K562 (cell line): ENCODE results near the gene KCNMB2. TPM values are rescaled to one million over a fixed set of nuclear protein-coding genes. Genes with fewer than 3 reads are reported as not detected.

Experiments used
- ATAC-seq: fragments of 200-7000 bp; cut with Tn5 transposase; 3 replicates; pipeline ENCODE4 v1.9.1; 2020; ENCODE audit warnings: moderate library complexity
- BruUV-seq: library from RNA; stranded (reverse); fragments of 400-500 nt; replicated peaks from 2 replicates; lab custom pipeline; 2021; lab: Mats Ljungman, UMichigan
- CTCF ChIA-PET: fragments of 300-600 bp; formaldehyde crosslinking; extraction: SDS; loops from one replicate; lab custom pipeline; 2021; ENCODE audit warnings: low intra/inter-chr PET ratio; lab: Yijun Ruan, JAX
- POLR2A ChIA-PET: fragments of 300-600, 350-650 bp; sonication (Branson Sonifier 250); formaldehyde crosslinking; extraction: SDS; loops from one replicate; lab custom pipeline; 2021; ENCODE audit warnings: antibody characterized with exemption, inconsistent platforms; lab: Yijun Ruan, JAX
- DNase-seq, 4 experiments: peaks; one replicate each; pipeline versions ENCODE4 v3.0.0 to v3.0.0-alpha.2; 2011 to 2018; ENCODE audit warnings: low spot score in 3 of 4, mixed read lengths in 3 of 4; ENCODE audit errors: extremely low read depth in 1 of 4
- FAIRE-seq: peaks from 2 replicates; lab custom pipeline; 2011; peaks lifted over from hg19 to GRCh38; lab: Jason Lieb, UNC
- H2AFZ ChIP-seq: 2 replicates; pipeline ENCODE4 v1.6.0; 2011; ENCODE audit warnings: low read depth, low read length, control low read depth, inconsistent platforms
- H3K27ac ChIP-seq: fragments of 200-600 bp; 3 replicates; pipeline ENCODE4 v1.8.0; 2011; ENCODE audit warnings: low read depth, mild to moderate bottlenecking, control low read depth, inconsistent platforms, low read length, moderate library complexity, mixed read lengths; ENCODE audit errors: extremely low read depth
- H3K27me3 ChIP-seq, 2 experiments: fragments of 300-600 bp in 1 of 2; 2 replicates in 1 of 2; 3 replicates in 1 of 2; pipeline versions ENCODE4 v1.6.0 to v1.8.0; 2011; ENCODE audit warnings: inconsistent platforms in 2 of 2, low read length in 2 of 2, mild to moderate bottlenecking in 1 of 2, mixed read lengths in 1 of 2, moderate library complexity in 1 of 2; ENCODE audit not compliant: control insufficient read depth in 2 of 2, insufficient read depth in 2 of 2
- H3K36me3 ChIP-seq: fragments of 300-600 bp; 3 replicates; pipeline ENCODE4 v1.8.0; 2011; ENCODE audit warnings: mild to moderate bottlenecking, low read length, inconsistent platforms; ENCODE audit not compliant: control insufficient read depth, insufficient read depth
- H3K4me1 ChIP-seq, 2 experiments: fragments of 200-600 bp in 1 of 2; replicated peaks in 1 of 2; 2 replicates in 1 of 2; 3 replicates in 1 of 2; pipeline versions ENCODE4 v1.5.1 to v1.8.0; 2011; ENCODE audit warnings: inconsistent platforms in 2 of 2, low read length in 2 of 2, mild to moderate bottlenecking in 1 of 2, mixed read lengths in 1 of 2, moderate library complexity in 1 of 2; ENCODE audit not compliant: control insufficient read depth in 2 of 2, insufficient read depth in 2 of 2
- H3K4me2 ChIP-seq: 2 replicates; pipeline ENCODE4 v1.6.1; 2011; ENCODE audit warnings: low read length, control low read depth, inconsistent platforms, mixed read lengths; ENCODE audit not compliant: insufficient read depth
- H3K4me3 ChIP-seq: fragments of 200-600 bp; sonication (generic), shearing (Covaris generic); 2 replicates; pipeline ENCODE4 v1.5.1; 2016; ENCODE audit warnings: control low read depth, inconsistent platforms
- H3K79me2 ChIP-seq: fragments of 200-600 bp; 3 replicates; pipeline ENCODE4 v1.8.0; 2011; ENCODE audit warnings: low read length, inconsistent platforms; ENCODE audit not compliant: control insufficient read depth, insufficient read depth
- H3K9ac ChIP-seq, 2 experiments: 2 replicates each; pipeline versions ENCODE4 v1.6.0 to v1.6.1; 2011; ENCODE audit warnings: low read depth in 2 of 2, low read length in 2 of 2, control low read depth in 1 of 2, inconsistent platforms in 1 of 2, mild to moderate bottlenecking in 1 of 2, mixed read lengths in 1 of 2; ENCODE audit not compliant: insufficient read depth in 1 of 2
- H3K9me1 ChIP-seq: one replicate; pipeline ENCODE4 v1.6.0; 2011; ENCODE audit warnings: inconsistent platforms, mild to moderate bottlenecking, low read length, moderate library complexity; ENCODE audit not compliant: control insufficient read depth, insufficient read depth
- H3K9me3 ChIP-seq: replicated peaks from 2 replicates; pipeline ENCODE4 v1.5.1; 2011; ENCODE audit warnings: low read depth, low read length, inconsistent platforms; ENCODE audit not compliant: control insufficient read depth, insufficient read depth
- H4K20me1 ChIP-seq: replicated peaks from 2 replicates; pipeline ENCODE4 v1.6.1; 2011; ENCODE audit warnings: low read length, inconsistent platforms, mixed read lengths; ENCODE audit not compliant: control insufficient read depth, insufficient read depth
- KAT2B ChIP-seq: IDR thresholded peaks from one replicate; pipeline ENCODE4 v1.6.1; 2012; ENCODE audit warnings: low read depth, mild to moderate bottlenecking, control low read depth, inconsistent platforms, low read length, moderate library complexity
- KDM4B ChIP-seq, 2 experiments: fragments of 450-650 bp in 1 of 2; sonication (generic) in 1 of 2; IDR thresholded peaks; 2 replicates each; pipeline ENCODE4 v1.6.1; 2016 to 2017; ENCODE audit warnings: borderline replicate concordance in 2 of 2, antibody characterized with exemption in 1 of 2, low read depth in 1 of 2, mild to moderate bottlenecking in 1 of 2
- NFE2 ChIP-seq: IDR thresholded peaks from 2 replicates; pipeline ENCODE4 v1.6.1; 2014; ENCODE audit warnings: antibody characterized with exemption, low read depth
- SMARCA4 ChIP-seq: fragments of 450-650 bp; IDR thresholded peaks from 2 replicates; pipeline ENCODE4 v1.6.1; 2016
- ZNF282 ChIP-seq: sonication (generic); formaldehyde crosslinking; IDR thresholded peaks from 2 replicates; pipeline ENCODE4 v1.8.1; 2023; ENCODE audit warnings: missing genetic modification reagents
- WGBS: fragments of 100-300 bp; shearing (Covaris generic); methylation state at CpG from one replicate; pipeline ENCODE4 v1.1.6; 2016; ENCODE audit warnings: low coverage, mixed read lengths; ENCODE audit not compliant: insufficient coverage; ENCODE audit errors: missing lambda C conversion rate; 5-methylcytosine and 5-hydroxymethylcytosine counted together
- in situ Hi-C: fragments of 300-500 bp; cut with MboI; formaldehyde crosslinking; loops from 4 replicates; pipeline ENCODE4 v1.15.0; 2018; ENCODE audit warnings: inconsistent platforms, mixed read lengths
- intact Hi-C: fragments of 100-400 bp; cut with micrococcal nuclease; formaldehyde crosslinking; loops from 2 replicates; pipeline ENCODE4 v1.14.2; 2022
- polyA plus RNA-seq, 8 experiments: library from polyadenylated mRNA; depleted of rRNA in 4 of 8; stranded (reverse) in 5 of 8; unstranded in 3 of 8; fragments of >200 nt; fragmentation: Nextera tagmentation in 2 of 8; fragmentation: Illumina TruSeq in 1 of 8; extraction: Ambion mirVana in 2 of 8; extraction: Trizol in 1 of 8; gene quantifications; 2 replicates each; pipeline versions ENCODE4 v1.2.1 to v1.2.3, GENCODE V29; 2011 to 2014; ENCODE audit warnings: inconsistent platforms in 1 of 8, missing spikeins in 1 of 8
- total RNA-seq, 7 experiments: library from RNA; depleted of rRNA in 6 of 7; stranded (reverse); fragments of >200 nt in 6 of 7; fragmentation: Illumina TruSeq in 2 of 7; extraction: Trizol in 2 of 7; gene quantifications; 2 replicates each; pipeline versions ENCODE4 v1.2.1 to v1.2.3, GENCODE V29; 2011 to 2021; ENCODE audit warnings: low replicate concordance in 1 of 7
- TF ChIP-seq, protein P1 (sequence below): sonication (generic); formaldehyde crosslinking; IDR thresholded peaks from 2 replicates; pipeline ENCODE4 v1.8.0; 2022; ENCODE audit warnings: mild to moderate bottlenecking, missing genetic modification reagents
- TF ChIP-seq, protein P2 (sequence below): sonication (generic); formaldehyde crosslinking; IDR thresholded peaks from 2 replicates; pipeline ENCODE4 v1.9.0; 2022; ENCODE audit warnings: mild to moderate bottlenecking, missing genetic modification reagents
- TF ChIP-seq, protein P3 (sequence below): fragments of 450-650 bp; formaldehyde crosslinking; IDR thresholded peaks from 2 replicates; pipeline ENCODE4 v1.4.0; 2020; ENCODE audit warnings: mild to moderate bottlenecking, moderate library complexity
- TF ChIP-seq, protein P4 (sequence below): fragments of 250-450 bp; sonication (Bioruptor Pico); IDR thresholded peaks from 2 replicates; pipeline ENCODE4 v1.4.0; 2020

KCNMB2 gene
- total and polyA plus RNA-seq, 9 of the 15 experiments (the other 6 are each of a cell fraction or from before 2014, with no cell fraction given): 0.04 to 0.15 TPM; not detected in 7

DNA sequence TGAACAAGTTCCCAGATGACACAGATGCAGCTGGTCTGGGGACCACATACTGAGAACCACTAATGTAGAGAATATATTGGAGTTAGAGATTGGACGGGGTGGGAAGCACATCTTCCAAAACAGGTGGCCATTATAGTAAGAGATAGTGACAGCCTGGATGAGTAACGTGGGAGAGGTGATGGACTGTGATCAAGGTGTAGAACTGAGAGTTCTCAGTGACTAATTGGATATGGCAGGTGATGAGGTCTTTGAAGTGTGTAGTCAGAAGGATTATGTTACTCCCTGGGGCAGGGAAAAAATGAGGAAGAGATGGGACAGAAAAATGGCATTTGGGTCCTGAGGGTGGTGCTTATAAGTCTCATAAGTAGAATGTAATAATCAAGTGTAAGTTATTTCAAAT, 66.6 kb downstream of the KCNMB2 start:
- H3K9ac ChIP-seq: no peak overlapping the region
- in situ Hi-C loops (no loop called here), intact Hi-C loops (no loop called here)
- H3K79me2 ChIP-seq: no peaks in the 10 kb centered on the region
- no peaks in the 10 kb centered on the region for H4K20me1 ChIP-seq
- no TSS peak for BruUV-seq
- ATAC-seq (no peak), FAIRE-seq (no peak), DNase-seq (no peak)
- ChIA-PET POLR2A (no interaction called here), CTCF (no interaction called here)
- no peak overlapping the region for H3K4me2 ChIP-seq
- no peaks in the 10 kb centered on the region for H3K9me3 ChIP-seq
- WGBS: 0% methylated on average over 2 of the region's 2 CpGs
- H3K27me3 ChIP-seq: no peaks in the 10 kb centered on the region
- TF ChIP-seq, protein P1, sequence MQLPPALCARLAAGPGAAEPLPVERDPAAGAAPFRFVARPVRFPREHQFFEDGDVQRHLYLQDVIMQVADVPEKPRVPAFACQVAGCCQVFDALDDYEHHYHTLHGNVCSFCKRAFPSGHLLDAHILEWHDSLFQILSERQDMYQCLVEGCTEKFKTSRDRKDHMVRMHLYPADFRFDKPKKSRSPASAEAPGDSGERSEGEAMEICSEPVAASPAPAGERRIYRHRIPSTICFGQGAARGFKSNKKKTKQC: no peak
- no peak for TF ChIP-seq NFE2
- TF ChIP-seq, protein P2, sequence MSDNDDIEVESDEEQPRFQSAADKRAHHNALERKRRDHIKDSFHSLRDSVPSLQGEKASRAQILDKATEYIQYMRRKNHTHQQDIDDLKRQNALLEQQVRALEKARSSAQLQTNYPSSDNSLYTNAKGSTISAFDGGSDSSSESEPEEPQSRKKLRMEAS (CRISPR knock-in tag): no peak
- TF ChIP-seq, protein P3, sequence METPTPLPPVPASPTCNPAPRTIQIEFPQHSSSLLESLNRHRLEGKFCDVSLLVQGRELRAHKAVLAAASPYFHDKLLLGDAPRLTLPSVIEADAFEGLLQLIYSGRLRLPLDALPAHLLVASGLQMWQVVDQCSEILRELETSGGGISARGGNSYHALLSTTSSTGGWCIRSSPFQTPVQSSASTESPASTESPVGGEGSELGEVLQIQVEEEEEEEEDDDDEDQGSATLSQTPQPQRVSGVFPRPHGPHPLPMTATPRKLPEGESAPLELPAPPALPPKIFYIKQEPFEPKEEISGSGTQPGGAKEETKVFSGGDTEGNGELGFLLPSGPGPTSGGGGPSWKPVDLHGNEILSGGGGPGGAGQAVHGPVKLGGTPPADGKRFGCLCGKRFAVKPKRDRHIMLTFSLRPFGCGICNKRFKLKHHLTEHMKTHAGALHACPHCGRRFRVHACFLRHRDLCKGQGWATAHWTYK (CRISPR knock-in tag): no peak
- TF ChIP-seq ZNF282 (CRISPR knock-in tag): no peak
- no peak for TF ChIP-seq KDM4B (IDR thresholded peaks at IDR 0.05; ENCODE audit: borderline replicate concordance in 2 of 2, low read depth in 1 of 2)
- no peak for TF ChIP-seq KAT2B
- TF ChIP-seq, protein P4, sequence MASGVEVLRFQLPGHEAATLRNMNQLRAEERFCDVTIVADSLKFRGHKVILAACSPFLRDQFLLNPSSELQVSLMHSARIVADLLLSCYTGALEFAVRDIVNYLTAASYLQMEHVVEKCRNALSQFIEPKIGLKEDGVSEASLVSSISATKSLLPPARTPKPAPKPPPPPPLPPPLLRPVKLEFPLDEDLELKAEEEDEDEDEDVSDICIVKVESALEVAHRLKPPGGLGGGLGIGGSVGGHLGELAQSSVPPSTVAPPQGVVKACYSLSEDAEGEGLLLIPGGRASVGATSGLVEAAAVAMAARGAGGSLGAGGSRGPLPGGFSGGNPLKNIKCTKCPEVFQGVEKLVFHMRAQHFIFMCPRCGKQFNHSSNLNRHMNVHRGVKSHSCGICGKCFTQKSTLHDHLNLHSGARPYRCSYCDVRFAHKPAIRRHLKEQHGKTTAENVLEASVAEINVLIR (CRISPR knock-in tag): no peak
- no peak for TF ChIP-seq SMARCA4
- H3K4me3 ChIP-seq: no peak overlapping the region
- no peaks in the 10 kb centered on the region for H3K9me1 ChIP-seq
- no peak overlapping the region for H2AFZ ChIP-seq
- no peaks in the 10 kb centered on the region for H3K36me3 ChIP-seq
- H3K4me1 ChIP-seq: no peaks in the 10 kb centered on the region
- H3K27ac ChIP-seq: no peak overlapping the region
